ENCODE results near the gene LAMTOR3.

The LAMTOR3 gene, protein sequence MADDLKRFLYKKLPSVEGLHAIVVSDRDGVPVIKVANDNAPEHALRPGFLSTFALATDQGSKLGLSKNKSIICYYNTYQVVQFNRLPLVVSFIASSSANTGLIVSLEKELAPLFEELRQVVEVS

DNA sequence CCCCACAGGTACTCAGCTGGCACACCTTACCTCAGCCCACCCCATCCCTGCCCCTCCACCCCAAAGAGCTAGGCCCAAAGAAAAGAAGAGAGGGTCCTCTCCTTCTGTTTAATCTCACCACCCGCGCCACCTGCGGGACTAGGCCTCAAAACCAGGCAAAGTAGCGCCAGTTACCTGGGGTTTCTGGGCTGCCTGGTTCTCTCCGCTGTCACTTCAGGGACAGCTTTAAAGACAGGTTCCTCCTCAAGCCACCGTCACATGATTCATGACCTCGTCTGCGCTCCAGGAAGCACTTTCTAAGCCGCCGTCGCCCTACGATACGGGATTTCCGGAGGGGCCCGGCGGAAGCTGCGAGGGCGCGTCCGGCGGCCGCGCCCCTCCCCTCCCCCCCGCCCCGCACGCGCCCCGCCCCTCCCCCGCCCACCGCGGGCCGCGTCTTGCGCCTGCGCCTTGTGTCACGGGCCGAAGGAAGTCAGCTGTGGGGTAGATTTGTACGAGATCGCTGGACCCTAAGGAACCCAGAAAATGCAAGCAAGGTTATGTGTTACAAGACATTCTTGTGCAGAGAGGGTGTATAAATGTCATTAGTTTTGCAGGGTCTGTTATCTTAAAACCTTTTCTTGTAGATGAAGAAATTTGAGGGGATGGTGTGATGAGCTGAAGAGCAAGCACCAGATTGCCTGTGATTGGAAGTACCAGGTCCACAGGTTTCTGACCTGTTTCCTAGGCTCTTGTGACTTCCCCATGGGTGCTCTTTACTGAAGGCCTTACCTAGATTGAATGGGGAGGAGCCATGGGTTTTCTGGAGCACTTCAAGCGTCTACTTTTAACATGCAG is at the start of gene LAMTOR3:
LAMTOR3 (minus strand) TSS at position 267 of the 837 bp plus-strand sequence. CDS start 464 bp downstream, outside the sequence.
- peak; percentile 94 for DNase-seq

- no peak for DNase-seq
Observed at GRCh38 chr4:99938243-99938753, 44.1 kb upstream of the LAMTOR3 start.

DNA sequence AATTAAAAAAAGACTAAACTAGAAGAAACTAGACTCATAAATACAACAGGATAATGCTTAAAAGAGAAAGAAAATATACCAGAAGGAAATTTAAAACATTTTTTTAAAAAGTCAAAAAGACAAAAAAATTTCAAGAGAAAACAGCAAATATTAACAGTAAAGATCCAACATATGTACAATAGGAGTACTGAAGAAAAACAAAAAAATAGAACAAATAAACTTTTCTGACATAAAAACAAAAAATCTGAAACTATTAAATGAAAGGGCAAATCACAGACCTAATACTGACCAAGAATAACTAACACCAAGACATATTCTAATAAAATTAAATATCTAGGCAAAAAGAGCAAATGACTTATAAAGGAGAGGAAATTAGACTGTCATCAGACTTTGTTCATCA is 40.7 kb upstream of the LAMTOR3 start:
- DNase-seq = no peak

GRCh38 chr4:99927566-99927965 is 33.3 kb upstream of the LAMTOR3 start:
- DNase-seq = no peak

DNA sequence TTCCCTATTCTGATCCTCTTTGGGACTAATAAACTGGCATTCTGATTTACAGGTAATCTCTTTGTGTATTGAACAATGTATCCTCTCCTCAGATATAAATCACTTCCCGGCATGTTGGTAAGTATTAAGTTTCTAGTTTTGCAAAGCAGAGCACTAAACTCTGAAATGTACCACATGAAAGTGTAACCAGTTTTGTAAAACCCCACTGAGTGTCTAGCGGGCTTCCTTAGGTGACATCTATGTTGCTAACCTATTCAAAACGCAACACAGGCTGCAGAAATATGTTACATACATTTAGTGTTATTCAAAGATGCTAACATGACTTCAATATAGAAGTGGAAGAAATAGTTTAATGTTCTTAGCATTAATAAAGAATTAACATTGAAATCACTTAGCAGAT is 26.9 kb upstream of the LAMTOR3 start:
- DNase-seq = peak; percentile 23

DNA sequence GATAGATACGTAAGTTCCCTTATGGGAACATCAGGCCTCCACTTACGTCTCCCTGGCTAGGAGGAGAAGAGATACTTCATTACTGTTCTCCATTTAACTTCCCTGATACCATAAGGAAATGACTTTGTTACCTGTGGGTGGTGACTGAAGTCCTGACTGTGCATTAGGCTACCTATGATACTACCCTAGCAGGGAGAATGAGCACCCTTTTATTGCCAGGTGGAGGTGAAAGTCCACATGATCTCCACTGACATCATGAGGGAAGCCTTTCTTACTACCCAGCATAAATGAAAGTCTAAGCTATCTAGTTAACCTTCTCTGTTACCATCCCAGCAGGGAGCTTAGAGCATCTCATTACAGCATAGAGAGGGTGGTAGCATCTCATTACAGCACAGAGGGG is 24.4 kb upstream of the LAMTOR3 start:
- DNase-seq = no peak

- DNase-seq = no peak
Observed at GRCh38 chr4:99917575-99917974, 23.3 kb upstream of the LAMTOR3 start.

DNA sequence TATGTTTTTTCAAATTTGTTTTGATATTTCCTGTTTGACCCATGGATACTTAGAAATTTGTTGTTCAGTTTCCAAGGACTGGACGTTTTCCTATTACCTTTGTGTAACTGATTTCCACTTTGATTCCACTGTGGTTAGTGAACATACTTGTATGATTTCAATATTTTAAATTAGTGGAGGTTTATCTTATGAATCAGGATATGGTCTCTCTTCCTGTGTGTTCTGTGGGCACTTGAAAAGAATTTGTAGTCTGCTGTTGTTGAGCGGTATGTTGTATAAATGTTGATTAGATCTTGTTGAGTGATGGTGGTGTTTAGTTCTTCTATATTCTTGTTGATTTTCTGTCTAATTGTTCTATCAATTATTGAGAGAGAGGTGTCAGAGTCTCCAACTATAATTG is 21.2 kb upstream of the LAMTOR3 start:
- DNase-seq = no peak

DNA sequence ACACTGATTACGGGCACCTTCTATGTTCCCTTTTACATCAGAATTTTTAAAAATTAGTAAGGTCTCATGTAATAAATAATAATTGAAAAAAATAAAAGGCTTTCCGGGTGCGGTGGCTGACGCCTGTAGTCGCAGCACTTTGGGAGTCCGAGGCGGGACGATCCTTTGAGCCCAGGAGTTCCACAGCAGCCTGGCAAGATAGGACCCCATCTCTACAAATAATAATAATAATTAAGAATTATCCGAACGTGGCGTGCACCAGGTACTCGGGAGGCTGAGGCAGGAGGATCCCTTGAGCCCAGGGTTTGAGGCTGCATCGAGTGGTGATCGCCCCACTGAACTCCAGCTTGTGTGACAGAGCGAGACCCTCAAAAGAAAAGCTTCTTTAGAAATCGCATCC is 771 bp upstream of the LAMTOR3 start:
- no peak for DNase-seq

- no peak for DNase-seq
Observed at GRCh38 chr4:99893839-99894160, 427 bp downstream of the LAMTOR3 start.

GRCh38 chr4:99893029-99893428 is 1.2 kb downstream of the LAMTOR3 start:
- no peak for DNase-seq

- DNase-seq = no peak
Observed at GRCh38 chr4:99891351-99891750, 2.9 kb downstream of the LAMTOR3 start.

GRCh38 chr4:99887837-99888236 is 6.4 kb downstream of the LAMTOR3 start:
- no peak for DNase-seq

- no peak for DNase-seq
Observed at GRCh38 chr4:99886146-99886545, 8.1 kb downstream of the LAMTOR3 start.

DNA sequence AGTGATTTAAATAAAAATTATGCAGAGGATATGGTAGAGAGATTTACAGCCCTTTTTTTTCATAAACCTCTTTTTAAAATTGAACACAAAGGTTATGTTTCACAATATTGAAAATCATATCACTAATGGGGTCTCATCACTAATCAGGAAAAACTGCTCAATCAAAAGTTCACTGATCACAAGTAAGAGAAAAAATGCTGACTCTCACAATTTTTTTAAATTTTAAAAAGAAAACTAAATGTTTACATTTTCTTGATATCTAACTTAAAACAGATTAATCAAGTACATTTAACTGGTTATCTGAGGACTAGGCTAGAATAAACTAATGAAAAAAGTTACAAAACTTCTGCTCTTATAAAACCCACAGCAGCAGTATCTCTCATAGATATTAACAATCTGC is 8.5 kb downstream of the LAMTOR3 start:
- DNase-seq = no peak

GRCh38 chr4:99885063-99885664 is 9.1 kb downstream of the LAMTOR3 start:
- peak; percentile 62 for DNase-seq

DNA sequence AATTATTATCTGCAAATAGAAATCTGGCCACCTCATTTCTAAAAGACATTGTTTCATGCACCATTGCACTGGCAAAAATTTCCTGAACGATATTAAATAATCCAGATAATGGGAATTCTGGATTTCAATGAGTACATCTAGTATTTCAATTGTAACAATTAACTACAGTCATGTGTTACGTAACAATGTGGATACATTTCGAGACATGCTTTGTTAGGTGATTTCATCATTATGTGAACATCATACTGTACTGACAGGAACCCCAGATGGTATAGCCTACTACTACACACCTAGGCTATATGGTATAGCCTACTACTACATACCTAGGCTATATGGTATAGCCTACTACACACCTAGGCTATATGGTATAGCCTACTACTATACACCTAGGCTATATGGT is 14.8 kb downstream of the LAMTOR3 start:
- no peak for DNase-seq

GRCh38 chr4:99878604-99879003 is 15.6 kb downstream of the LAMTOR3 start:
- DNase-seq = no peak

GRCh38 chr4:99876946-99877345 is 17.3 kb downstream of the LAMTOR3 start:
- no peak for DNase-seq

DNA sequence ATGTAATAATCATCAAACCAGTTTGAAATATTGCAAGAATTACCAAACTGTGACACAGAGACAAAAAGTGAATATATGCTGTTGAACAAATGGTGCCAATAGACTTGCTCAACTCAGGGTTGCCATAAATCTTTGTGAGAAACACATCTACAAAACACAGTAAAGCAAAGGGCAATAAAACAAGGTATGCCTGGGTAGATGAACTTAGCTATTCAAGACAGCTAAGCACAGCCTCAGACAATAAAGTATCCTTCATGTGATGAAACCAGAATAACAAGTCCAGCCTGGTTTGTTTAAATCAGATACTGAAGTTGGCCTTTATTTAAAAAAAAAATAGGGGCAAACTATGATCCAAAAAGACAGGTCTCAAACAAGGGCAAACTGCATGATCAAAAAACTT is 19.2 kb downstream of the LAMTOR3 start:
- DNase-seq = no peak

- DNase-seq = no peak
Observed at GRCh38 chr4:99872570-99872969, 21.7 kb downstream of the LAMTOR3 start.

DNA sequence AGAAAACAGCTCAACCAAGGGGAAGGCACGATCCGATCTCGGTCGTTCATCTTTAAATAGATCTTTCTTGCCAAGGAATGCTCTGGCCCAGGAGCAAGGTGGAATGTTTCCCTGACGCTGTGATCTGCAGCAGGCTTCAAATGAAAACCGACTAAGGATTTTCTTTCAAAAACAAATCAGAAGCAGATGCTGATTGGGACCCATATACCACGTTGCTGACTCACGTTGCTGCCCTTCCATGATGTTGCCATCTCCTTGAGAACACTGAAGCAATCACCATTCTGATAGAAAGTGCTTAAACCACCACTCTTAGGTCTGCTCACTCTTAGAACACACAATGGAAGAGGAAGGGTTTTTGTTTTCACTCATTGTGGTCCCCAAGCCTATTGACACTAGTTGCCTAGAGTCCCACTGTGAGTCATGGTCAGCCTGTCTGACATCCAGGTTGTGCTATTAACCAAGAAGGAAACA is 26.1 kb downstream of the LAMTOR3 start:
- DNase-seq = no peak

DNA sequence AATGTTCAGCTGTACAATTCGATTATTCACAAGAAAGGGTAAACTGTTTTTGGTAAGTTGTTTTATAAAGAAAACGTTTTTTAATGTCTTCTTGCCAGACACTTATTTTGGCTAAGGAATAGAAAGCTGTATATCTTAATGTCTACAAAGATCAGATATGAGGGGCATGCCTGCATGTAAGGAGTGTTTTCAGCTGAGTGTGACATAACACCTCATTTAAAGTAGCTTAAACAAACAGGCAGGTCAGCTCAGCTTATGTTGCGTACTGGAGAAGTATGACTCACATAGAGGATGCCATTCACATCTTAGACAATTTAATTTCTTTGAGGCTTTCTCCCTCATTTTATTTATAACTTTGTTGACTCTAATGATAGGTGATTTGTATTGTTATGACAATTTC is 30.4 kb downstream of the LAMTOR3 start:
- no peak for DNase-seq
